ENCODE data around the gene UBE2D2. TPM values are rescaled to one million over a fixed set of nuclear protein-coding genes. Genes with fewer than 3 reads are reported as not detected.

The UBE2D2 gene
- total and polyA plus RNA-seq, 2 experiments from 2014 or later = 120 to 172 TPM

DNA sequence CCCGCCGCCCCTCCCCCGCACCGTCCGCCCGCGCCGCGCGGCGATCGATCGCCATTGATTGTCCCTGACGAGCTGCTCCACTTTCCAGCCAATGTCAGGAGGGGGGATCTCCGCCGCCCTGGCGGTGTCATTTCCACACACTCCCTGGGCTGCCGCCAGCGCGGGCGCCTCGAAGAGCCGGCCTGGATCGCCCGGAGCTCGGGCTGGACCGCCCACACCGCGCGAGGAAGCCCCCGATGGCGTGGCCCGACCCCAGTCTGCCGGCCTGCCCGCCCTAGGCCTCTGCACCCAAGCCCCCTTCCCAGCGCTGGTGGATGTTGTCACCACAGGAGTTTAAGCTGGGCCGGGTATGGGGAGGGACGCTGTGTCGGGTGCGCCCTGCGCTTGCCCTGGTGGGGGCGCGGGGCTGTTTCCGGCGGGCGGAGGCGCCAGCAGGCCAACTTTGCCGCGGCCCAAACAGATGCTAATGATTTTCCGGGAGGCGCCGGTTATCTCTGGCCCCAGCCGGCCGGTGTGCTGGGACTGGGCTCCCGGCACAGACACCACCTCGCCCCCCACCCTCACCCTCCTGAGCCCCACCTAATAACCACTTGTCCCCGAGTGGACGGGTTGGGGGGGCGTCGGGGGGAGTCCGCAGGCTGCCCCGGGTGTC, 76.4 kb downstream of the UBE2D2 start (continued):
- TF ChIP-seq, protein P1, sequence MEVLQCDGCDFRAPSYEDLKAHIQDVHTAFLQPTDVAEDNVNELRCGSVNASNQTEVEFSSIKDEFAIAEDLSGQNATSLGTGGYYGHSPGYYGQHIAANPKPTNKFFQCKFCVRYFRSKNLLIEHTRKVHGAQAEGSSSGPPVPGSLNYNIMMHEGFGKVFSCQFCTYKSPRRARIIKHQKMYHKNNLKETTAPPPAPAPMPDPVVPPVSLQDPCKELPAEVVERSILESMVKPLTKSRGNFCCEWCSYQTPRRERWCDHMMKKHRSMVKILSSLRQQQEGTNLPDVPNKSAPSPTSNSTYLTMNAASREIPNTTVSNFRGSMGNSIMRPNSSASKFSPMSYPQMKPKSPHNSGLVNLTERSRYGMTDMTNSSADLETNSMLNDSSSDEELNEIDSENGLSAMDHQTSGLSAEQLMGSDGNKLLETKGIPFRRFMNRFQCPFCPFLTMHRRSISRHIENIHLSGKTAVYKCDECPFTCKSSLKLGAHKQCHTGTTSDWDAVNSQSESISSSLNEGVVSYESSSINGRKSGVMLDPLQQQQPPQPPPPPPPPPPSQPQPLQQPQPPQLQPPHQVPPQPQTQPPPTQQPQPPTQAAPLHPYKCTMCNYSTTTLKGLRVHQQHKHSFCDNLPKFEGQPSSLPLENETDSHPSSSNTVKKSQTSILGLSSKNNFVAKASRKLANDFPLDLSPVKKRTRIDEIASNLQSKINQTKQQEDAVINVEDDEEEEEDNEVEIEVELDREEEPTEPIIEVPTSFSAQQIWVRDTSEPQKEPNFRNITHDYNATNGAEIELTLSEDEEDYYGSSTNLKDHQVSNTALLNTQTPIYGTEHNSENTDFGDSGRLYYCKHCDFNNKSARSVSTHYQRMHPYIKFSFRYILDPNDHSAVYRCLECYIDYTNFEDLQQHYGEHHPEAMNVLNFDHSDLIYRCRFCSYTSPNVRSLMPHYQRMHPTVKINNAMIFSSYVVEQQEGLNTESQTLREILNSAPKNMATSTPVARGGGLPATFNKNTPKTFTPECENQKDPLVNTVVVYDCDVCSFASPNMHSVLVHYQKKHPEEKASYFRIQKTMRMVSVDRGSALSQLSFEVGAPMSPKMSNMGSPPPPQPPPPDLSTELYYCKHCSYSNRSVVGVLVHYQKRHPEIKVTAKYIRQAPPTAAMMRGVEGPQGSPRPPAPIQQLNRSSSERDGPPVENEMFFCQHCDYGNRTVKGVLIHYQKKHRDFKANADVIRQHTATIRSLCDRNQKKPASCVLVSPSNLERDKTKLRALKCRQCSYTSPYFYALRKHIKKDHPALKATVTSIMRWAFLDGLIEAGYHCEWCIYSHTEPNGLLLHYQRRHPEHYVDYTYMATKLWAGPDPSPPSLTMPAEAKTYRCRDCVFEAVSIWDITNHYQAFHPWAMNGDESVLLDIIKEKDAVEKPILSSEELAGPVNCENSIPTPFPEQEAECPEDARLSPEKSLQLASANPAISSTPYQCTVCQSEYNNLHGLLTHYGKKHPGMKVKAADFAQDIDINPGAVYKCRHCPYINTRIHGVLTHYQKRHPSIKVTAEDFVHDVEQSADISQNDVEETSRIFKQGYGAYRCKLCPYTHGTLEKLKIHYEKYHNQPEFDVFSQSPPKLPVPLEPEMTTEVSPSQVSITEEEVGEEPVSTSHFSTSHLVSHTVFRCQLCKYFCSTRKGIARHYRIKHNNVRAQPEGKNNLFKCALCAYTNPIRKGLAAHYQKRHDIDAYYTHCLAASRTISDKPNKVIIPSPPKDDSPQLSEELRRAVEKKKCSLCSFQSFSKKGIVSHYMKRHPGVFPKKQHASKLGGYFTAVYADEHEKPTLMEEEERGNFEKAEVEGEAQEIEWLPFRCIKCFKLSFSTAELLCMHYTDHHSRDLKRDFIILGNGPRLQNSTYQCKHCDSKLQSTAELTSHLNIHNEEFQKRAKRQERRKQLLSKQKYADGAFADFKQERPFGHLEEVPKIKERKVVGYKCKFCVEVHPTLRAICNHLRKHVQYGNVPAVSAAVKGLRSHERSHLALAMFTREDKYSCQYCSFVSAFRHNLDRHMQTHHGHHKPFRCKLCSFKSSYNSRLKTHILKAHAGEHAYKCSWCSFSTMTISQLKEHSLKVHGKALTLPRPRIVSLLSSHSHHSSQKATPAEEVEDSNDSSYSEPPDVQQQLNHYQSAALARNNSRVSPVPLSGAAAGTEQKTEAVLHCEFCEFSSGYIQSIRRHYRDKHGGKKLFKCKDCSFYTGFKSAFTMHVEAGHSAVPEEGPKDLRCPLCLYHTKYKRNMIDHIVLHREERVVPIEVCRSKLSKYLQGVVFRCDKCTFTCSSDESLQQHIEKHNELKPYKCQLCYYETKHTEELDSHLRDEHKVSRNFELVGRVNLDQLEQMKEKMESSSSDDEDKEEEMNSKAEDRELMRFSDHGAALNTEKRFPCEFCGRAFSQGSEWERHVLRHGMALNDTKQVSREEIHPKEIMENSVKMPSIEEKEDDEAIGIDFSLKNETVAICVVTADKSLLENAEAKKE (CRISPR knock-in tag; IDR thresholded peaks at IDR 0.05) = no peak
- TF ChIP-seq ZNF114 (CRISPR knock-in tag; IDR thresholded peaks at IDR 0.05) (no peak), NANOG (IDR thresholded peaks at IDR 0.05; ENCODE audit: borderline replicate concordance) (peak; percentile 43; the same call in 1 of the 2 replicates), STAT1 (IDR thresholded peaks at IDR 0.05; ENCODE audit: unreplicated experiment) (no peak), EZH2 (IDR thresholded peaks at IDR 0.05; ENCODE audit: low read depth, unreplicated experiment) (no peak)

DNA sequence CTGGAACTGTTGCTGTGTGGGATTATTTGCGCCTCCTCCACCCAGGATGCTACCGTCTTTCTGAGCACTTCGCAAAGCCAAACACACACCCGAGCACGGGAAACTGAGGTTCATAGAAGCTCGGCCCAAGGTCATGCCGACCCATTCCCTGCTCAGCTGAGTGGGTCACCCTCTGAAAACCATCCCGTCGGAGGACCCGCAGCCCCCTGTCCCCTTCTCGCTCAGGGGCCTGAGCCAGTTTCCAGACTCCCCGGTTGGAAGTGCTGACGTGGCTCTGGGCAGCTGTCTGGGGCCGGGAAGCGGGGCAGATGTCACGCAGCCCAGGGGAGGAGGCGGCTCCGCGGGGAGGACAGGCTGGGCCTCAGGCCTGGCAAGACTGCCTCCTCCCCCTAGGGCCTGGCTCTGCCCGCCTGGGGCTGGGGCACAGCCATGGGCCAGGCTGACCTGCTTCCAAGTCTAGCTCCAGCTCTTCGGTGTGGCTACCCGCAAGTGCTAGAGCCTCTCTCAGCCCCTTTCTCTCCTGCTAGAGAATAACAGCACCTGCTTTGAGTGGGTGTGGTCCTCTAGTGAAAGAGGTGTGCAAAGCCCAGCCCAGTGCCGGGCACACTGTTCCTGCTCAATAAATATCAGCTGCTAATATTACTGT, 77.1 kb downstream of the UBE2D2 start:
- Mint-ChIP-seq H3K27ac (peak overlapping the region; percentile 91), H3K4me1 (peaks cover 81% of the 10 kb centered on the region), H3K4me3 (peak overlapping the region; percentile 71), H3K27me3 (ENCODE audit: insufficient read depth, low read depth, poor library complexity) (peaks cover 46% of the 10 kb centered on the region), H3K36me3 (ENCODE audit: low read depth) (no peaks in the 10 kb centered on the region), H3K9me3 (no peaks in the 10 kb centered on the region)
- no peaks in the 10 kb centered on the region; the same call in 1 of the 2 replicates for H3K79me2 ChIP-seq (replicated peaks; ENCODE audit: insufficient read depth)
- H3K27ac ChIP-seq (ENCODE audit: low read depth) = peak overlapping the region; percentile 88
- ATAC-seq (peak; percentile 22), DNase-seq (ENCODE audit: low spot score) (peak; percentile 71)
- H3K4me1 ChIP-seq (ENCODE audit: insufficient read depth) = peaks cover 84% of the 10 kb centered on the region
- H3K4me2 ChIP-seq = peak overlapping the region; percentile 96
- peak overlapping the region; percentile 65 for H3K4me3 ChIP-seq
- no peaks in the 10 kb centered on the region for H4K20me1 ChIP-seq (replicated peaks; ENCODE audit: insufficient read depth)
- H3K36me3 ChIP-seq (ENCODE audit: insufficient read depth) = no peaks in the 10 kb centered on the region
- H3F3A ChIP-seq (replicated peaks; ENCODE audit: low read depth) = peaks cover 52% of the 10 kb centered on the region
- H2AFZ ChIP-seq = peak overlapping the region; percentile 52; the same call in 1 of the 2 replicates
- no peaks in the 10 kb centered on the region for H3K9me2 ChIP-seq (ENCODE audit: insufficient read depth)
- peaks cover 5% of the 10 kb centered on the region; the same call in 1 of the 2 replicates for H3K27me3 ChIP-seq (ENCODE audit: insufficient read depth)
- TF ChIP-seq, protein P1 (CRISPR knock-in tag; IDR thresholded peaks at IDR 0.05) = no peak
- TF ChIP-seq, protein P2, sequence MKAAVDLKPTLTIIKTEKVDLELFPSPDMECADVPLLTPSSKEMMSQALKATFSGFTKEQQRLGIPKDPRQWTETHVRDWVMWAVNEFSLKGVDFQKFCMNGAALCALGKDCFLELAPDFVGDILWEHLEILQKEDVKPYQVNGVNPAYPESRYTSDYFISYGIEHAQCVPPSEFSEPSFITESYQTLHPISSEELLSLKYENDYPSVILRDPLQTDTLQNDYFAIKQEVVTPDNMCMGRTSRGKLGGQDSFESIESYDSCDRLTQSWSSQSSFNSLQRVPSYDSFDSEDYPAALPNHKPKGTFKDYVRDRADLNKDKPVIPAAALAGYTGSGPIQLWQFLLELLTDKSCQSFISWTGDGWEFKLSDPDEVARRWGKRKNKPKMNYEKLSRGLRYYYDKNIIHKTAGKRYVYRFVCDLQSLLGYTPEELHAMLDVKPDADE (IDR thresholded peaks at IDR 0.05) = no peak
- TF ChIP-seq ZNF114 (CRISPR knock-in tag; IDR thresholded peaks at IDR 0.05) = no peak
